Activated CD4-positive, alpha-beta T cell treated with anti-CD3 and anti-CD28 coated beads, Interleukin-2, Interleukin-6, amounts not matched to agents 100 ng/mL and 50 ng/mL, durations not matched to agents 16 hours and 8 hours (primary cell): Measurements from ENCODE around the gene COL7A1.
A peak's percentile ranks its signal among the peaks of the same experiment; 100 is the strongest.

Source experiments
- DNase-seq: peaks from one replicate; pipeline ENCODE4 v3.0.0-alpha.2; 2020

Gene COL7A1

GRCh38 chr3:48617559-48617958 lies 22.4 kb upstream of the COL7A1 start:
- no peak for DNase-seq

GRCh38 chr3:48614044-48614443 lies 18.9 kb upstream of the COL7A1 start:
- DNase-seq, result peak; percentile 73

GRCh38 chr3:48612309-48612708 lies 17.2 kb upstream of the COL7A1 start:
- no peak for DNase-seq

- peak; percentile 96 for DNase-seq
These were observed 14.2 kb upstream of the COL7A1 start, which contains the start of gene UQCRC1 for GRCh38 chr3:48609088-48610005. UQCRC1 (minus strand) TSS chr3:48609646; CDS start chr3:48609620, 26 bp downstream.

- no peak for DNase-seq
These were observed 12.4 kb upstream of the COL7A1 start for GRCh38 chr3:48607519-48607918.

- no peak for DNase-seq
These were observed 6.5 kb upstream of the COL7A1 start for GRCh38 chr3:48601622-48601994.

GRCh38 chr3:48600711-48601621 lies 5.8 kb upstream of the COL7A1 start:
- DNase-seq, result no peak

- DNase-seq, result no peak
These were observed 4.6 kb upstream of the COL7A1 start for GRCh38 chr3:48599509-48600285.

GRCh38 chr3:48599077-48599501 lies 4.0 kb upstream of the COL7A1 start:
- no peak for DNase-seq

- DNase-seq, result no peak
These were observed 3.4 kb upstream of the COL7A1 start for GRCh38 chr3:48598323-48599076.

- DNase-seq, result no peak
These were observed 2.3 kb upstream of the COL7A1 start for GRCh38 chr3:48597408-48597800.

GRCh38 chr3:48596676-48597407 lies 1.7 kb upstream of the COL7A1 start:
- no peak for DNase-seq

GRCh38 chr3:48596157-48596556 lies 1.0 kb upstream of the COL7A1 start:
- DNase-seq, result no peak

GRCh38 chr3:48595526-48596121 lies 495 bp upstream of the COL7A1 start:
- no peak for DNase-seq

- DNase-seq, result no peak
These were observed 596 bp downstream of the COL7A1 start for GRCh38 chr3:48594417-48595049.

GRCh38 chr3:48593337-48593736 lies 1.8 kb downstream of the COL7A1 start:
- no peak for DNase-seq

- no peak for DNase-seq
These were observed 2.5 kb downstream of the COL7A1 start for GRCh38 chr3:48592519-48593087.

GRCh38 chr3:48591886-48592518 lies 3.1 kb downstream of the COL7A1 start:
- DNase-seq, result no peak

GRCh38 chr3:48591436-48591835 lies 3.7 kb downstream of the COL7A1 start:
- DNase-seq, result no peak
